Kidney (tissue), 14 donors: ENCODE results near the gene ADIRF. TPM values are rescaled to one million over a fixed set of nuclear protein-coding genes. Genes with fewer than 3 reads are reported as not detected.
A peak's percentile ranks its signal among the peaks of the same experiment; 100 is the strongest.
"Not testable (repeated sequence)": the region's sequence is repeated elsewhere in the genome, so short reads cannot be mapped to it uniquely, and the experiment has no call there.

Source experiments
- DNase-seq, 5 donors: peaks; one replicate each; pipeline ENCODE4 v3.0.0-alpha.2; 2013 to 2020
- FAIRE-seq: peaks from 2 replicates; lab custom pipeline; 2012; peaks lifted over from hg19 to GRCh38; lab: Jason Lieb, UNC
- H3K27ac ChIP-seq, 2 donors: one replicate each; pipeline ENCODE4 v1.7.0; 2013; ENCODE audit warnings: low read depth in 2 of 2, low read length in 2 of 2, inconsistent platforms in 1 of 2
- H3K27me3 ChIP-seq: one replicate; pipeline ENCODE4 v1.7.1; 2013; ENCODE audit warnings: low read length, inconsistent platforms; ENCODE audit not compliant: control insufficient read depth, insufficient read depth
- H3K36me3 ChIP-seq, 3 donors: one replicate each; pipeline versions ENCODE4 v1.7.0 to v1.7.1; 2013; ENCODE audit warnings: low read length in 3 of 3, control low read depth in 1 of 3, inconsistent platforms in 1 of 3; ENCODE audit not compliant: insufficient read depth in 3 of 3, control insufficient read depth in 2 of 3
- H3K4me1 ChIP-seq, 3 donors: one replicate each; pipeline versions ENCODE4 v1.7.0 to v1.7.1; 2013; ENCODE audit warnings: low read length in 3 of 3, inconsistent platforms in 1 of 3, low read depth in 1 of 3; ENCODE audit not compliant: control insufficient read depth in 2 of 3, insufficient read depth in 2 of 3
- H3K4me3 ChIP-seq, 3 donors: one replicate each; pipeline versions ENCODE4 v1.7.0 to v1.8.1; 2013; ENCODE audit warnings: low read length in 3 of 3, control low read depth in 1 of 3, inconsistent platforms in 1 of 3
- H3K9ac ChIP-seq, 3 donors: one replicate each; pipeline versions ENCODE4 v1.7.0 to v1.7.1; 2013; ENCODE audit warnings: low read length in 3 of 3, control low read depth in 1 of 3, inconsistent platforms in 1 of 3
- H3K9me3 ChIP-seq, 3 donors: one replicate each; pipeline versions ENCODE4 v1.7.0 to v1.7.1; 2013; ENCODE audit warnings: low read length in 3 of 3, control low read depth in 1 of 3, inconsistent platforms in 1 of 3; ENCODE audit not compliant: control insufficient read depth in 2 of 3, insufficient read depth in 1 of 3
- intact Hi-C: fragments of 100-400 bp; cut with DNase I; formaldehyde crosslinking; loops from one replicate; pipeline ENCODE4 v1.11.1; 2022
- polyA plus RNA-seq: library from polyadenylated mRNA; stranded (reverse); fragments of 350-450 nt; fragmentation: Illumina TruSeq; extraction: RNeasy Lipid Tissue Mini Kit (QIAGEN cat#74804); gene quantifications from one replicate; pipeline ENCODE4 v1.2.3, GENCODE V29; 2014; ENCODE audit warnings: low read depth, low replicate concordance; ENCODE audit not compliant: insufficient read depth
- total RNA-seq: library from RNA; stranded (reverse); fragmentation: NEBNext Ultra II Directional; extraction: Animal tissue kit (Norgen Biotek cat#: 25700); gene quantifications from one replicate; pipeline ENCODE4 v1.2.1, GENCODE V29; 2021
- TF ChIP-seq, protein P1 (sequence below): IDR thresholded peaks from 3 replicates; pipeline ENCODE4 v1.5.1; 2012; ENCODE audit warnings: mild to moderate bottlenecking, moderate library complexity, borderline replicate concordance; ENCODE audit not compliant: insufficient read depth; ENCODE audit errors: extremely low read depth
- donor health status: control.
- donor health status: control.
- donor health status: control.
- donor health status: control.
- donor health status: control.
- donor health status: DM: yes; HTN: yes; CAD: no.
- donor health status: Normal renal cell carcinoma (clear cell type).

Gene ADIRF
- total and polyA plus RNA-seq, 2 donors from 2014 or later: 357 to 897 TPM

GRCh38 chr10:86936661-86937501 is 31.4 kb upstream of the ADIRF start:
- intact Hi-C loops: no loop called here
- H3K27ac ChIP-seq: no peak overlapping the region
- no peak for DNase-seq
- FAIRE-seq: no peak
- no peaks in the 10 kb centered on the region for H3K36me3 ChIP-seq
- H3K4me3 ChIP-seq: no peak overlapping the region
- H3K4me1 ChIP-seq: no peaks in the 10 kb centered on the region
- no peaks in the 10 kb centered on the region for H3K27me3 ChIP-seq
- H3K9me3 ChIP-seq: no peaks in the 10 kb centered on the region
- H3K9ac ChIP-seq: no peak overlapping the region
- TF ChIP-seq, protein P1, sequence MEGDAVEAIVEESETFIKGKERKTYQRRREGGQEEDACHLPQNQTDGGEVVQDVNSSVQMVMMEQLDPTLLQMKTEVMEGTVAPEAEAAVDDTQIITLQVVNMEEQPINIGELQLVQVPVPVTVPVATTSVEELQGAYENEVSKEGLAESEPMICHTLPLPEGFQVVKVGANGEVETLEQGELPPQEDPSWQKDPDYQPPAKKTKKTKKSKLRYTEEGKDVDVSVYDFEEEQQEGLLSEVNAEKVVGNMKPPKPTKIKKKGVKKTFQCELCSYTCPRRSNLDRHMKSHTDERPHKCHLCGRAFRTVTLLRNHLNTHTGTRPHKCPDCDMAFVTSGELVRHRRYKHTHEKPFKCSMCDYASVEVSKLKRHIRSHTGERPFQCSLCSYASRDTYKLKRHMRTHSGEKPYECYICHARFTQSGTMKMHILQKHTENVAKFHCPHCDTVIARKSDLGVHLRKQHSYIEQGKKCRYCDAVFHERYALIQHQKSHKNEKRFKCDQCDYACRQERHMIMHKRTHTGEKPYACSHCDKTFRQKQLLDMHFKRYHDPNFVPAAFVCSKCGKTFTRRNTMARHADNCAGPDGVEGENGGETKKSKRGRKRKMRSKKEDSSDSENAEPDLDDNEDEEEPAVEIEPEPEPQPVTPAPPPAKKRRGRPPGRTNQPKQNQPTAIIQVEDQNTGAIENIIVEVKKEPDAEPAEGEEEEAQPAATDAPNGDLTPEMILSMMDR: no peak

DNA sequence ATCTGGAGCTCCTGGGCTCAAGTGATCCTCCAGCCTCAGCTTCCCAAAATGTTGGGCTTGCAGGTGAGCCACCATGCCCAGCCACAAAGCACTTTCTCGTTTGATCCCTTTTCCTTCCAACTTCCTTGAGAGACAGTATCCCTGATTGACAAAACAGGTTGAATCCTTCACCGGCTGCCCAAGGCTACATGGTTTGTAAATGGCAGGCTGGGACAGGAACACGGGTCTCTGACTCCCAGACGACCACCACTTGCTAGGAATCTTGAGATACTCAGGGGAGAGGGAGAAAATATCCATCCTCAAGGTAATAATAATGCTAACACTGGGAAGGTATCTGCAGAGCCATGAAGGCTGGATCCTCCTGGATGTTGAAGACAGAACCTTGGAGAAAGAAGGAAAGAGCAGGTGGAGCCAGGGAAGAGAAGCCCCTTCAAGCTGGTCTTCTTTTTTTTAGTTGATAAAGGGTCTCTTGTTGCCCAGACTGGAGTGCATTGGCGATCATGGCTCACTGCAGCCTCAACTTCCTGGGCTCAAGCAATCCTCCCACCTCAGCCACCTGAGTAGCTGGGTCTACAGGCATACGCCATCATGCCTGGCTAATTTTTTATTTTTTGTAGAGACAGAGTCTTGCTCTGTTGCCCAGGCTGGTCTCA is 30.7 kb upstream of the ADIRF start:
- Histone ChIP-seq H3K9me3 (no peaks in the 10 kb centered on the region), H3K9ac (no peak overlapping the region), H3K4me1 (peaks cover 0 to 3% (median 0%) of the 10 kb centered on the region in 3 donors), H3K27ac (no peak overlapping the region), H3K27me3 (no peaks in the 10 kb centered on the region), H3K4me3 (no peak overlapping the region), H3K36me3 (no peaks in the 10 kb centered on the region)
- DNase-seq (no peak), FAIRE-seq (no peak)
- TF ChIP-seq, protein P1: no peak
- intact Hi-C loops: no loop called here

DNA sequence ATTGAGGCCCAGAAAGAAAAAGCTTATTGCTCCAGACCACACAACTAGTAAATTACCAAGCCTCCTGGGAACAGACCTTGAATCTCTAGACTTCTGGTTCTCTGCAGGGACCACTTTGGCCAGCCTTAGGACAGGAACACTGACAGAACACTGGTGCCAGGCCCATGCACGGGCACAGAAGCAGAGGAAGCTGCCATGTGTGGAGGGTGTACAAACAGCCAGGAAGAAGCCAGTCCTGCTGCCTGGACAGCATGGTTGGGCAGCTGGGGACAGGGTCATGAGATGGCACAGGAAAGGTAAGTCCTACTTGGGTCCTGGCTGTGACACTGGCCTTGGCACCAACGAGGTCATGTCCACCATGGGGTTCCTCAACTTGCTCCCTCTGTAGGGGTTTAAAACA is 30.0 kb upstream of the ADIRF start:
- H3K27ac ChIP-seq: no peak overlapping the region
- FAIRE-seq: no peak
- DNase-seq: peak in 1 of 5 donors; percentile 45

DNA sequence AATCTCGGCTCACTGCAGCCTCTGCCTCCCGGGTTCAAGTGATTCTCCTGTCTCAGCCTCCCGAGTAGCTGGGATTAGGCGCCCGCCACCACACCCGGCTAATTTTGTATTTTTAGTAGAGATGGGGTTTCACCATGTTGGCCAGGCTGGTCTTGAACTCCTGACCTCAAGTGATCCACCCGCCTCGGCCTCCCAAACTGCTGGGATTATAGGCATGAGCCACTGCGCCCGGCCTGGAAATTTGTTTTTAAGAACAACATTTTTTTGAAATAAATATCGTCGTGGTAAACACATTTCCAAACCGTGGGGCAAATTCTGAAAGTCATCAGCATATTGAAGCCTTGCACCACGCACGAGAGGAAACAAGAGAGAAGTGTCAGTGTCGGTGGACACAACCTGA is 28.2 kb upstream of the ADIRF start:
- intact Hi-C loops, H3K9ac ChIP-seq, FAIRE-seq, H3K36me3 ChIP-seq, H3K27me3 ChIP-seq, H3K4me3 ChIP-seq, H3K27ac ChIP-seq, DNase-seq, H3K9me3 ChIP-seq: not testable (repeated sequence)
- H3K4me1 ChIP-seq: peaks cover 0 to 16% (median 0%) of the 10 kb centered on the region in 3 donors

More for the DNA sequence above, 30.0 kb upstream of the ADIRF start:
- intact Hi-C loops: no loop called here
- Histone ChIP-seq H3K4me1 (peaks cover 0 to 7% (median 0%) of the 10 kb centered on the region in 3 donors), H3K9ac (no peak overlapping the region), H3K27me3 (no peaks in the 10 kb centered on the region), H3K36me3 (no peaks in the 10 kb centered on the region), H3K9me3 (no peaks in the 10 kb centered on the region), H3K4me3 (no peak overlapping the region)
- TF ChIP-seq, protein P1: no peak
